WTC11 (cell line): ENCODE measurements around the gene ATP6V0B. TPM values are rescaled to one million over a fixed set of nuclear protein-coding genes. Genes with fewer than 3 reads are reported as not detected.
A peak's percentile ranks its signal among the peaks of the same experiment; 100 is the strongest.

Experiments
- ATAC-seq: fragments of 200-7000 bp; cut with Tn5 transposase; 2 replicates; pipeline ENCODE4 v1.10.0; 2021; ENCODE audit warnings: mild to moderate bottlenecking, moderate library complexity
- CTCF ChIA-PET: fragments of 300-600 bp; sonication (Branson Sonifier 250); formaldehyde crosslinking; loops from one replicate; lab custom pipeline; 2021; ENCODE audit warnings: antibody characterized with exemption; lab: Charles Lee
- POLR2A ChIA-PET: fragments of 350-600 bp; sonication (Branson Sonifier 250); formaldehyde crosslinking; loops from one replicate; lab custom pipeline; 2021; ENCODE audit warnings: antibody characterized with exemption; lab: Charles Lee
- DNase-seq: peaks from one replicate; pipeline ENCODE4 v3.0.0; 2021; ENCODE audit warnings: low spot score
- H3K27ac Mint-ChIP-seq: 2 replicates; pipeline ENCODE4 v1.8.0; 2021; ENCODE audit warnings: mixed read lengths
- H3K27me3 Mint-ChIP-seq: 2 replicates; pipeline ENCODE4 v1.8.0; 2021; ENCODE audit warnings: low read depth, mild to moderate bottlenecking, moderate library complexity, mixed read lengths
- H3K36me3 Mint-ChIP-seq: 2 replicates; pipeline ENCODE4 v1.8.0; 2021; ENCODE audit warnings: mixed read lengths
- H3K4me1 Mint-ChIP-seq: 2 replicates; pipeline ENCODE4 v1.8.0; 2022; ENCODE audit warnings: mixed read lengths
- H3K4me3 Mint-ChIP-seq: 2 replicates; pipeline ENCODE4 v1.8.0; 2021; ENCODE audit warnings: mild to moderate bottlenecking, moderate library complexity, mixed read lengths
- H3K9me3 Mint-ChIP-seq: 2 replicates; pipeline ENCODE4 v1.8.0; 2021; ENCODE audit warnings: mixed read lengths
- ELF4 ChIP-seq: sonication (generic); formaldehyde crosslinking; IDR thresholded peaks from 2 replicates; pipeline ENCODE4 v1.8.1; 2022; ENCODE audit warnings: low read depth, mild to moderate bottlenecking, moderate library complexity, missing genetic modification reagents
- OVOL2 ChIP-seq: fragments of 250-450 bp; sonication (Bioruptor Pico); IDR thresholded peaks from 2 replicates; pipeline ENCODE4 v1.9.0; 2021; ENCODE audit warnings: mild to moderate bottlenecking, borderline replicate concordance
- PRRX2 ChIP-seq: fragments of 250-450 bp; sonication (Bioruptor Pico); IDR thresholded peaks from 2 replicates; pipeline ENCODE4 v1.8.0; 2021; ENCODE audit warnings: mild to moderate bottlenecking
- ZNF317 ChIP-seq: sonication (generic); formaldehyde crosslinking; IDR thresholded peaks from 2 replicates; pipeline ENCODE4 v1.8.1; 2023; ENCODE audit warnings: low read depth, mild to moderate bottlenecking, moderate library complexity, missing genetic modification reagents, borderline replicate concordance
- total RNA-seq: library from RNA; stranded (reverse); gene quantifications from 3 replicates; pipeline ENCODE4 v1.2.3, GENCODE V29; 2021
- TF ChIP-seq, protein P1 (sequence below): fragments of 250-450 bp; sonication (Bioruptor Pico); IDR thresholded peaks from 2 replicates; pipeline ENCODE4 v1.9.0; 2021; ENCODE audit warnings: moderate library complexity, mild to moderate bottlenecking, inconsistent platforms, borderline replicate concordance
- TF ChIP-seq, protein P2 (sequence below): fragments of 250-450 bp; sonication (Bioruptor Pico); IDR thresholded peaks from 2 replicates; pipeline ENCODE4 v1.8.0; 2021; ENCODE audit warnings: mild to moderate bottlenecking
- TF ChIP-seq, protein P3 (sequence below): sonication (generic); formaldehyde crosslinking; IDR thresholded peaks from 2 replicates; pipeline ENCODE4 v1.8.0; 2023; ENCODE audit warnings: missing genetic modification reagents
- TF ChIP-seq, protein P4 (sequence below): sonication (generic); formaldehyde crosslinking; IDR thresholded peaks from 2 replicates; pipeline ENCODE4 v1.8.0; 2023; ENCODE audit warnings: missing genetic modification reagents, mild to moderate bottlenecking, borderline replicate concordance
- TF ChIP-seq, protein P5 (sequence below): fragments of 250-450 bp; sonication (Bioruptor Pico); conservative IDR thresholded peaks from 2 replicates; pipeline ENCODE4 v1.9.0; 2021; ENCODE audit warnings: mild to moderate bottlenecking
- TF ChIP-seq, protein P6 (sequence below): sonication (generic); formaldehyde crosslinking; IDR thresholded peaks from 2 replicates; pipeline ENCODE4 v1.8.1; 2022; ENCODE audit warnings: low read depth, missing genetic modification reagents, borderline replicate concordance
- TF ChIP-seq, protein P7 (sequence below): sonication (generic); formaldehyde crosslinking; IDR thresholded peaks from 2 replicates; pipeline ENCODE4 v1.8.0; 2022; ENCODE audit warnings: mild to moderate bottlenecking, missing genetic modification reagents
- TF ChIP-seq, protein P8 (sequence below): sonication (generic); formaldehyde crosslinking; conservative IDR thresholded peaks from 2 replicates; pipeline ENCODE4 v1.8.1; 2023; ENCODE audit warnings: mild to moderate bottlenecking, low read depth, missing genetic modification reagents, moderate library complexity

The ATP6V0B gene
- total RNA-seq, 1 experiment from 2014 or later: 110 TPM

DNA sequence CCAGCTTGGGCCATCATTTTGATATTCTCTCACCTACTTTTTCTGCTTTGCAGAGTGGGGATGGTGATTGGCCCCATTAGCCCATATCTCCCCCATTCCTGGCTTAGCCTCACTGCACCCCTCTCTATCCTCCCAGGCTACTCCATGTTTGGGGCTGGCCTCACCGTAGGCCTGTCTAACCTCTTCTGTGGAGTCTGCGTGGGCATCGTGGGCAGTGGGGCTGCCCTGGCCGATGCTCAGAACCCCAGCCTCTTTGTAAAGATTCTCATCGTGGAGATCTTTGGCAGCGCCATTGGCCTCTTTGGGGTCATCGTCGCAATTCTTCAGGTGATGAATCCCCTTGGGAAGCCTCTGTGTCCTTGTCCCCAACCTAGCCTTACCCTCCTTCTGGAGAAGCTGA is 2.1 kb downstream of the ATP6V0B start (continued):
- TF ChIP-seq, protein P1, sequence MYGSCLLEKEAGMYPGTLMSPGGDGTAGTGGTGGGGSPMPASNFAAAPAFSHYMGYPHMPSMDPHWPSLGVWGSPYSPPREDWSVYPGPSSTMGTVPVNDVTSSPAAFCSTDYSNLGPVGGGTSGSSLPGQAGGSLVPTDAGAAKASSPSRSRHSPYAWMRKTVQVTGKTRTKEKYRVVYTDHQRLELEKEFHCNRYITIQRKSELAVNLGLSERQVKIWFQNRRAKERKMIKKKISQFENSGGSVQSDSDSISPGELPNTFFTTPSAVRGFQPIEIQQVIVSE (CRISPR knock-in tag): no peak
- TF ChIP-seq, protein P2, sequence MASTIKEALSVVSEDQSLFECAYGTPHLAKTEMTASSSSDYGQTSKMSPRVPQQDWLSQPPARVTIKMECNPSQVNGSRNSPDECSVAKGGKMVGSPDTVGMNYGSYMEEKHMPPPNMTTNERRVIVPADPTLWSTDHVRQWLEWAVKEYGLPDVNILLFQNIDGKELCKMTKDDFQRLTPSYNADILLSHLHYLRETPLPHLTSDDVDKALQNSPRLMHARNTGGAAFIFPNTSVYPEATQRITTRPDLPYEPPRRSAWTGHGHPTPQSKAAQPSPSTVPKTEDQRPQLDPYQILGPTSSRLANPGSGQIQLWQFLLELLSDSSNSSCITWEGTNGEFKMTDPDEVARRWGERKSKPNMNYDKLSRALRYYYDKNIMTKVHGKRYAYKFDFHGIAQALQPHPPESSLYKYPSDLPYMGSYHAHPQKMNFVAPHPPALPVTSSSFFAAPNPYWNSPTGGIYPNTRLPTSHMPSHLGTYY: no peak
- TF ChIP-seq, protein P3, sequence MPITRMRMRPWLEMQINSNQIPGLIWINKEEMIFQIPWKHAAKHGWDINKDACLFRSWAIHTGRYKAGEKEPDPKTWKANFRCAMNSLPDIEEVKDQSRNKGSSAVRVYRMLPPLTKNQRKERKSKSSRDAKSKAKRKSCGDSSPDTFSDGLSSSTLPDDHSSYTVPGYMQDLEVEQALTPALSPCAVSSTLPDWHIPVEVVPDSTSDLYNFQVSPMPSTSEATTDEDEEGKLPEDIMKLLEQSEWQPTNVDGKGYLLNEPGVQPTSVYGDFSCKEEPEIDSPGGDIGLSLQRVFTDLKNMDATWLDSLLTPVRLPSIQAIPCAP (CRISPR knock-in tag): no peak
- TF ChIP-seq, protein P4, sequence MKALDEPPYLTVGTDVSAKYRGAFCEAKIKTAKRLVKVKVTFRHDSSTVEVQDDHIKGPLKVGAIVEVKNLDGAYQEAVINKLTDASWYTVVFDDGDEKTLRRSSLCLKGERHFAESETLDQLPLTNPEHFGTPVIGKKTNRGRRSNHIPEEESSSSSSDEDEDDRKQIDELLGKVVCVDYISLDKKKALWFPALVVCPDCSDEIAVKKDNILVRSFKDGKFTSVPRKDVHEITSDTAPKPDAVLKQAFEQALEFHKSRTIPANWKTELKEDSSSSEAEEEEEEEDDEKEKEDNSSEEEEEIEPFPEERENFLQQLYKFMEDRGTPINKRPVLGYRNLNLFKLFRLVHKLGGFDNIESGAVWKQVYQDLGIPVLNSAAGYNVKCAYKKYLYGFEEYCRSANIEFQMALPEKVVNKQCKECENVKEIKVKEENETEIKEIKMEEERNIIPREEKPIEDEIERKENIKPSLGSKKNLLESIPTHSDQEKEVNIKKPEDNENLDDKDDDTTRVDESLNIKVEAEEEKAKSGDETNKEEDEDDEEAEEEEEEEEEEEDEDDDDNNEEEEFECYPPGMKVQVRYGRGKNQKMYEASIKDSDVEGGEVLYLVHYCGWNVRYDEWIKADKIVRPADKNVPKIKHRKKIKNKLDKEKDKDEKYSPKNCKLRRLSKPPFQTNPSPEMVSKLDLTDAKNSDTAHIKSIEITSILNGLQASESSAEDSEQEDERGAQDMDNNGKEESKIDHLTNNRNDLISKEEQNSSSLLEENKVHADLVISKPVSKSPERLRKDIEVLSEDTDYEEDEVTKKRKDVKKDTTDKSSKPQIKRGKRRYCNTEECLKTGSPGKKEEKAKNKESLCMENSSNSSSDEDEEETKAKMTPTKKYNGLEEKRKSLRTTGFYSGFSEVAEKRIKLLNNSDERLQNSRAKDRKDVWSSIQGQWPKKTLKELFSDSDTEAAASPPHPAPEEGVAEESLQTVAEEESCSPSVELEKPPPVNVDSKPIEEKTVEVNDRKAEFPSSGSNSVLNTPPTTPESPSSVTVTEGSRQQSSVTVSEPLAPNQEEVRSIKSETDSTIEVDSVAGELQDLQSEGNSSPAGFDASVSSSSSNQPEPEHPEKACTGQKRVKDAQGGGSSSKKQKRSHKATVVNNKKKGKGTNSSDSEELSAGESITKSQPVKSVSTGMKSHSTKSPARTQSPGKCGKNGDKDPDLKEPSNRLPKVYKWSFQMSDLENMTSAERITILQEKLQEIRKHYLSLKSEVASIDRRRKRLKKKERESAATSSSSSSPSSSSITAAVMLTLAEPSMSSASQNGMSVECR (CRISPR knock-in tag): no peak
- no peak for TF ChIP-seq ZNF317

DNA sequence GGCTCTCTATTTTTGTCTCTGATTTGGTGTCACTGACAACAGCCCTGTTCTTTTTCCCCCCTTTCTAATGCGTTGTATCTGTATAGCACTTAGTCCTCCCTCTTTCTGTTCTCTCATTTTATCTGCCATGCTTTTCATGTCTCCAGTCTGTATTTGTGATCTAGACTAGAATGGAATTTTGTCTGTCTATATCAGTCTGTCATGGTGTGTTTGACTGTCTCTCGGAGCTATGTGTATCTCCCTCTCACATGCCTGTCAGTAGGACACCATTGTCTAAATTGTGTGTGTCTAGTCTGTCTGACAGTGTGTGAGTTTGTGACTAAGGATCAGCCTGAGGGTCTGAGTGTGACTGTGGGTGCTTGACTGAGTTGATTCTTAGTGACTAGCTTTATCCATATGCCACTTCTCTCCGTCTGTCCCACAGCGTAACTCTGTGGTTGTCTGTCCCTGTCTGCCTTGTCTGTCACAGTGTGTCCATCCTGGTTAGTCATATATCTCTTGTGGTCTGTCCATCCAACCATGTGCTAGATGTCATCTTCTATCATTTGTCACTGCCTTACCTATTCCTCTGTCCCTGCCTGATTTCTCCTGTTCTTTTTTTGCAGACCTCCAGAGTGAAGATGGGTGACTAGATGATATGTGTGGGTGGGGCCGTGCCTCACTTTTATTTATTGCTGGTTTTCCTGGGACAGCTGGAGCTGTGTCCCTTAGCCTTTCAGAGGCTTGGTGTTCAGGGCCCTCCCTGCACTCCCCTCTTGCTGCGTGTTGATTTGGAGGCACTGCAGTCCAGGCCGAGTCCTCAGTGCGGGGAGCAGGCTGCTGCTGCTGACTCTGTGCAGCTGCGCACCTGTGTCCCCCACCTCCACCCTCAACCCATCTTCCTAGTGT is 2.9 kb downstream of the ATP6V0B start:
- no peak for TF ChIP-seq ELF4 (CRISPR knock-in tag)
- TF ChIP-seq PRRX2 (CRISPR knock-in tag): no peak
- TF ChIP-seq, protein P5, sequence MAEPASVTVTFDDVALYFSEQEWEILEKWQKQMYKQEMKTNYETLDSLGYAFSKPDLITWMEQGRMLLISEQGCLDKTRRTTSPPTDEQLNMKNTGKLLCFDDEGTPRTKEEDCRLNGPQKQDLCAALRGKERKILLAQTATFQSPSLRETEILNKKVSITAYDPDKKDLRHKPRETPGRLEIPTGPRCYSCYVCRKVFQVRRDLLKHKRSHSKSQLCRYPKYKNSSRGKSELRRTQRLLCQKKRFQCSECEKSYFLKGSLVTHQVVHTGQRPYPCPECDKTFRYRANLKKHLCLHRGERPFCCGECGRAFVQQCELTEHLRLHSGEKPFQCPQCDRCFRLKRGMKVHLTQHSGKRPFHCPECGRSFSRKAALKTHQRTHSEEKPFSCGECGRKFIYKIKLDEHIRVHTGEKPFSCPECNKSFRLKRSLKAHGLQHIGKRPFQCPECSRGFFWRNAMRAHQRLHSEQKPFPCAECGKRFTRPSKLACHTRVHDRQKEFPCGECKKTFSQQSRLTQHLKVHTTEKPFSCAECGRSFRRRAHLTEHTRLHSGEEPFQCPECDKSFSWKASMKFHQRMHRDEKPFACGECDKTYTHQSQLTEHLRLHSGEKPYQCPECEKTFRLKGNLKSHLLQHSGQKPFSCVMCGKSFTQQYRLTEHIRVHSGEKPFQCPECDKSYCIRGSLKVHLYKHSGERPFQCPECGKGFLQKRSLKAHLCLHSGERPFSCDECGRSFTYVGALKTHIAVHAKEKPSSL (CRISPR knock-in tag): no peak
- TF ChIP-seq, protein P6, sequence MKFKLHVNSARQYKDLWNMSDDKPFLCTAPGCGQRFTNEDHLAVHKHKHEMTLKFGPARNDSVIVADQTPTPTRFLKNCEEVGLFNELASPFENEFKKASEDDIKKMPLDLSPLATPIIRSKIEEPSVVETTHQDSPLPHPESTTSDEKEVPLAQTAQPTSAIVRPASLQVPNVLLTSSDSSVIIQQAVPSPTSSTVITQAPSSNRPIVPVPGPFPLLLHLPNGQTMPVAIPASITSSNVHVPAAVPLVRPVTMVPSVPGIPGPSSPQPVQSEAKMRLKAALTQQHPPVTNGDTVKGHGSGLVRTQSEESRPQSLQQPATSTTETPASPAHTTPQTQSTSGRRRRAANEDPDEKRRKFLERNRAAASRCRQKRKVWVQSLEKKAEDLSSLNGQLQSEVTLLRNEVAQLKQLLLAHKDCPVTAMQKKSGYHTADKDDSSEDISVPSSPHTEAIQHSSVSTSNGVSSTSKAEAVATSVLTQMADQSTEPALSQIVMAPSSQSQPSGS: no peak
- TF ChIP-seq OVOL2 (CRISPR knock-in tag): no peak
- TF ChIP-seq, protein P7, sequence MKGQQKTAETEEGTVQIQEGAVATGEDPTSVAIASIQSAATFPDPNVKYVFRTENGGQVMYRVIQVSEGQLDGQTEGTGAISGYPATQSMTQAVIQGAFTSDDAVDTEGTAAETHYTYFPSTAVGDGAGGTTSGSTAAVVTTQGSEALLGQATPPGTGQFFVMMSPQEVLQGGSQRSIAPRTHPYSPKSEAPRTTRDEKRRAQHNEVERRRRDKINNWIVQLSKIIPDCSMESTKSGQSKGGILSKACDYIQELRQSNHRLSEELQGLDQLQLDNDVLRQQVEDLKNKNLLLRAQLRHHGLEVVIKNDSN (CRISPR knock-in tag): no peak
- TF ChIP-seq, protein P8, sequence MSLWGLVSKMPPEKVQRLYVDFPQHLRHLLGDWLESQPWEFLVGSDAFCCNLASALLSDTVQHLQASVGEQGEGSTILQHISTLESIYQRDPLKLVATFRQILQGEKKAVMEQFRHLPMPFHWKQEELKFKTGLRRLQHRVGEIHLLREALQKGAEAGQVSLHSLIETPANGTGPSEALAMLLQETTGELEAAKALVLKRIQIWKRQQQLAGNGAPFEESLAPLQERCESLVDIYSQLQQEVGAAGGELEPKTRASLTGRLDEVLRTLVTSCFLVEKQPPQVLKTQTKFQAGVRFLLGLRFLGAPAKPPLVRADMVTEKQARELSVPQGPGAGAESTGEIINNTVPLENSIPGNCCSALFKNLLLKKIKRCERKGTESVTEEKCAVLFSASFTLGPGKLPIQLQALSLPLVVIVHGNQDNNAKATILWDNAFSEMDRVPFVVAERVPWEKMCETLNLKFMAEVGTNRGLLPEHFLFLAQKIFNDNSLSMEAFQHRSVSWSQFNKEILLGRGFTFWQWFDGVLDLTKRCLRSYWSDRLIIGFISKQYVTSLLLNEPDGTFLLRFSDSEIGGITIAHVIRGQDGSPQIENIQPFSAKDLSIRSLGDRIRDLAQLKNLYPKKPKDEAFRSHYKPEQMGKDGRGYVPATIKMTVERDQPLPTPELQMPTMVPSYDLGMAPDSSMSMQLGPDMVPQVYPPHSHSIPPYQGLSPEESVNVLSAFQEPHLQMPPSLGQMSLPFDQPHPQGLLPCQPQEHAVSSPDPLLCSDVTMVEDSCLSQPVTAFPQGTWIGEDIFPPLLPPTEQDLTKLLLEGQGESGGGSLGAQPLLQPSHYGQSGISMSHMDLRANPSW (CRISPR knock-in tag): no peak
- ChIA-PET CTCF (interaction anchor here (1.1 to 1.7 kb wide), 2 partner anchors 43 to 214 kb away, joined by 7 to 8 read pairs; no protein-coding TSS in a partner anchor), POLR2A (interaction anchor here (0.7 kb wide), 1 partner anchor 74 kb away, joined by 4 read pairs; no protein-coding TSS in a partner anchor)
- no peak for ATAC-seq
- peaks cover 32% of the 10 kb centered on the region for H3K36me3 Mint-ChIP-seq
- H3K4me3 Mint-ChIP-seq: peak overlapping the region; percentile 89
- H3K27ac Mint-ChIP-seq: no peak overlapping the region
- no peak for DNase-seq
- H3K27me3 Mint-ChIP-seq: no peaks in the 10 kb centered on the region; the same call in 1 of the 2 replicates
- no peaks in the 10 kb centered on the region for H3K9me3 Mint-ChIP-seq
- peaks cover 41% of the 10 kb centered on the region for H3K4me1 Mint-ChIP-seq
